H1 (cell line): ENCODE results near the gene GSE1. TPM values are rescaled to one million over a fixed set of nuclear protein-coding genes. Genes with fewer than 3 reads are reported as not detected.

Experiments
- CTCF ChIA-PET: fragments of 300-600 bp; sonication (Branson Sonifier 250); formaldehyde crosslinking; loops from one replicate; lab custom pipeline; 2021; ENCODE audit not compliant: partially characterized antibody; lab: Charles Lee
- POLR2A ChIA-PET: fragments of 300-600 bp; sonication (Branson Sonifier 250); formaldehyde crosslinking; loops from one replicate; lab custom pipeline; 2021; ENCODE audit warnings: inconsistent platforms; ENCODE audit not compliant: partially characterized antibody; lab: Charles Lee
- DNase-seq, 2 experiments: peaks; one replicate each; pipeline versions ENCODE4 v3.0.0 to v3.0.0-alpha.2; 2010 to 2022; ENCODE audit warnings: low spot score in 2 of 2, low read depth in 1 of 2, mixed read lengths in 1 of 2
- FAIRE-seq: peaks from 2 replicates; lab custom pipeline; 2011; peaks lifted over from hg19 to GRCh38; lab: Jason Lieb, UNC
- H2AFZ ChIP-seq: 2 replicates; pipeline ENCODE4 v1.8.1; 2012; ENCODE audit warnings: low read length, inconsistent platforms
- H2AK5ac ChIP-seq: 2 replicates; pipeline ENCODE4 v1.6.1; 2013; ENCODE audit warnings: low read depth, low read length
- H2BK120ac ChIP-seq: replicated peaks from 2 replicates; pipeline ENCODE3; 2013; ENCODE audit warnings: low read depth, low read length, inconsistent platforms
- H2BK12ac ChIP-seq: 2 replicates; pipeline ENCODE4 v1.6.1; 2013; ENCODE audit warnings: low read depth, low read length
- H2BK15ac ChIP-seq: 2 replicates; pipeline ENCODE4 v1.6.1; 2013; ENCODE audit warnings: low read length
- H2BK20ac ChIP-seq: 2 replicates; pipeline ENCODE4 v1.6.1; 2013; ENCODE audit warnings: low read length
- H2BK5ac ChIP-seq: 2 replicates; pipeline ENCODE4 v1.6.1; 2013; ENCODE audit warnings: low read depth, low read length
- H3K14ac ChIP-seq: 2 replicates; pipeline ENCODE4 v1.6.1; 2013; ENCODE audit warnings: inconsistent platforms; ENCODE audit not compliant: insufficient read length
- H3K18ac ChIP-seq: 2 replicates; pipeline ENCODE4 v1.6.1; 2013; ENCODE audit warnings: low read length; ENCODE audit errors: extremely low read depth
- H3K23ac ChIP-seq: 2 replicates; pipeline ENCODE4 v1.6.1; 2013; ENCODE audit warnings: inconsistent platforms; ENCODE audit not compliant: insufficient read length
- H3K23me2 ChIP-seq: 2 replicates; pipeline ENCODE4 v1.6.1; 2013; ENCODE audit warnings: low read depth, low read length
- H3K27ac ChIP-seq: 2 replicates; pipeline ENCODE4 v1.6.1; 2011; ENCODE audit warnings: low read depth, low read length, inconsistent platforms
- H3K27me3 ChIP-seq, 4 experiments: replicated peaks in 1 of 4; 1 replicate in 1 of 4; 2 replicates in 3 of 4; pipeline versions ENCODE4 v1.6.1 to v1.8.1; 2011 to 2013; ENCODE audit warnings: low read length in 3 of 4, mild to moderate bottlenecking in 3 of 4, inconsistent platforms in 2 of 4, mixed read lengths in 2 of 4, moderate library complexity in 1 of 4; ENCODE audit not compliant: control insufficient read depth in 3 of 4, insufficient read depth in 3 of 4; ENCODE audit errors: extremely low read depth in 1 of 4
- H3K36me3 ChIP-seq, 4 experiments: 2 replicates each; pipeline versions ENCODE4 v1.6.1 to v1.8.1; 2011 to 2013; ENCODE audit warnings: mild to moderate bottlenecking in 4 of 4, low read length in 3 of 4, moderate library complexity in 2 of 4, control low read depth in 1 of 4, inconsistent platforms in 1 of 4; ENCODE audit not compliant: insufficient read depth in 4 of 4, control insufficient read depth in 2 of 4
- H3K4ac ChIP-seq: replicated peaks from 2 replicates; pipeline ENCODE3; 2013; ENCODE audit warnings: low read length, low read depth, mixed read lengths, inconsistent platforms; ENCODE audit not compliant: insufficient read length
- H3K4me1 ChIP-seq, 4 experiments: replicated peaks in 1 of 4; 1 replicate in 1 of 4; 2 replicates in 3 of 4; pipeline versions ENCODE4 v1.6.1 to v1.8.1; 2011 to 2013; ENCODE audit warnings: low read length in 3 of 4, inconsistent platforms in 2 of 4, mixed read lengths in 1 of 4; ENCODE audit not compliant: insufficient read depth in 4 of 4, control insufficient read depth in 3 of 4
- H3K4me2 ChIP-seq, 2 experiments: 2 replicates each; pipeline versions ENCODE4 v1.6.1 to v1.8.1; 2011 to 2013; ENCODE audit warnings: low read depth in 2 of 2, low read length in 2 of 2, control low read depth in 1 of 2, inconsistent platforms in 1 of 2, mild to moderate bottlenecking in 1 of 2; ENCODE audit not compliant: insufficient read depth in 1 of 2
- H3K4me3 ChIP-seq, 4 experiments: fragments of 200-600, 300-600 bp in 1 of 4; sonication (generic), shearing (Covaris generic), sonication (Bioruptor Twin) in 1 of 4; 2 replicates each; pipeline versions ENCODE4 v1.5.1 to v1.8.1; 2011 to 2016; ENCODE audit warnings: low read length in 4 of 4, low read depth in 3 of 4, control low read depth in 2 of 4, inconsistent platforms in 2 of 4, mild to moderate bottlenecking in 2 of 4, mixed read lengths in 1 of 4, moderate library complexity in 1 of 4; ENCODE audit not compliant: insufficient read depth in 2 of 4; ENCODE audit errors: extremely low read depth in 1 of 4
- H3K56ac ChIP-seq: replicated peaks from 2 replicates; pipeline ENCODE3; 2013; ENCODE audit warnings: low read depth, mild to moderate bottlenecking, mixed read lengths, low read length, inconsistent platforms; ENCODE audit not compliant: insufficient read length
- H3K79me1 ChIP-seq: 2 replicates; pipeline ENCODE4 v1.6.1; 2013; ENCODE audit warnings: low read depth, low read length, control low read depth
- H3K79me2 ChIP-seq, 2 experiments: 2 replicates each; pipeline versions ENCODE4 v1.6.1 to v1.8.1; 2012 to 2013; ENCODE audit warnings: low read length in 2 of 2, mild to moderate bottlenecking in 2 of 2, inconsistent platforms in 1 of 2; ENCODE audit not compliant: insufficient read depth in 2 of 2, control insufficient read depth in 1 of 2
- H3K9ac ChIP-seq, 4 experiments: replicated peaks in 1 of 4; 1 replicate in 1 of 4; 2 replicates in 3 of 4; pipeline versions ENCODE4 v1.6.1 to v1.8.1; 2011 to 2013; ENCODE audit warnings: low read depth in 3 of 4, low read length in 3 of 4, control low read depth in 2 of 4, mild to moderate bottlenecking in 2 of 4, moderate library complexity in 2 of 4, inconsistent platforms in 1 of 4; ENCODE audit errors: extremely low read depth in 1 of 4
- H3K9me3 ChIP-seq, 2 experiments: 2 replicates each; pipeline versions ENCODE4 v1.6.1 to v1.8.1; 2012 to 2013; ENCODE audit warnings: mild to moderate bottlenecking in 2 of 2, moderate library complexity in 2 of 2, control low read depth in 1 of 2, inconsistent platforms in 1 of 2, low read depth in 1 of 2, low read length in 1 of 2, mixed read lengths in 1 of 2; ENCODE audit not compliant: insufficient read depth in 2 of 2
- H4K20me1 ChIP-seq, 2 experiments: replicated peaks in 1 of 2; 2 replicates each; pipeline versions ENCODE3 to v1.8.1; 2011 to 2013; ENCODE audit warnings: inconsistent platforms in 2 of 2, low read length in 2 of 2, mild to moderate bottlenecking in 1 of 2; ENCODE audit not compliant: insufficient read depth in 2 of 2, control insufficient read depth in 1 of 2
- H4K5ac ChIP-seq: 2 replicates; pipeline ENCODE4 v1.6.1; 2013; ENCODE audit warnings: low read length, low read depth, mixed read lengths, inconsistent platforms; ENCODE audit not compliant: insufficient read length
- H4K8ac ChIP-seq: 2 replicates; pipeline ENCODE4 v1.8.0; 2013; ENCODE audit warnings: mild to moderate bottlenecking, moderate library complexity, low read length, inconsistent platforms; ENCODE audit not compliant: insufficient read depth; ENCODE audit errors: extremely low read depth
- H4K91ac ChIP-seq: replicated peaks from 2 replicates; pipeline ENCODE3; 2013; ENCODE audit warnings: low read length, mixed read lengths, inconsistent platforms; ENCODE audit not compliant: insufficient read length
- CTBP2 ChIP-seq: IDR thresholded peaks from 2 replicates; pipeline ENCODE4 v1.7.0; 2011; ENCODE audit warnings: borderline replicate concordance, mild to moderate bottlenecking, moderate library complexity, mixed read lengths, low read length; ENCODE audit not compliant: insufficient read depth, insufficient read length
- WGBS, 2 experiments: shearing (Covaris generic) in 1 of 2; methylation state at CpG; one replicate each; pipeline versions ENCODE4 v1.1.6 to v1.1.7; 2013 to 2015; ENCODE audit warnings: low lambda C conversion rate in 2 of 2, mixed read lengths in 2 of 2, inconsistent platforms in 1 of 2, low coverage in 1 of 2, missing lambda C conversion rate in 1 of 2; ENCODE audit not compliant: insufficient replicate concordance in 2 of 2, insufficient coverage in 1 of 2, insufficient read length in 1 of 2; ENCODE audit errors: extremely low coverage in 1 of 2, missing lambda C conversion rate in 1 of 2; 5-methylcytosine and 5-hydroxymethylcytosine counted together
- polyA plus RNA-seq, 7 experiments: library from polyadenylated mRNA; depleted of rRNA in 3 of 7; stranded (reverse) in 5 of 7; unstranded in 2 of 7; fragments of >200 nt in 5 of 7; fragments of 200-250 nt in 2 of 7; gene quantifications; 1 replicate in 5 of 7; 2 replicates in 1 of 7; 4 replicates in 1 of 7; pipeline versions ENCODE4 v1.2.1 to v1.2.3, GENCODE V29; 2011 to 2013; ENCODE audit warnings: missing spikeins in 2 of 7, mixed read lengths in 2 of 7
- total RNA-seq: library from RNA; stranded (reverse); fragmentation: NEBNext Ultra II Directional; extraction: Animal tissue kit (Norgen Biotek cat#: 25700); gene quantifications from 2 replicates; pipeline ENCODE4 v1.2.1, GENCODE V29; 2021
- TF ChIP-seq, protein P1 (sequence below), 3 experiments: IDR thresholded peaks; 1 replicate in 2 of 3; 2 replicates in 1 of 3; pipeline versions ENCODE4 v1.5.1 to v1.6.1; 2011; ENCODE audit warnings: low read length in 3 of 3, mild to moderate bottlenecking in 3 of 3, inconsistent platforms in 2 of 3, low read depth in 1 of 3, moderate library complexity in 1 of 3; ENCODE audit not compliant: insufficient read depth in 1 of 3; ENCODE audit errors: control extremely low read depth in 1 of 3

GSE1 gene
- total and polyA plus RNA-seq, 2 of the 8 experiments (the other 6 are each of a cell fraction or from before 2014, with no cell fraction given), result 26.0 to 65.6 TPM

DNA sequence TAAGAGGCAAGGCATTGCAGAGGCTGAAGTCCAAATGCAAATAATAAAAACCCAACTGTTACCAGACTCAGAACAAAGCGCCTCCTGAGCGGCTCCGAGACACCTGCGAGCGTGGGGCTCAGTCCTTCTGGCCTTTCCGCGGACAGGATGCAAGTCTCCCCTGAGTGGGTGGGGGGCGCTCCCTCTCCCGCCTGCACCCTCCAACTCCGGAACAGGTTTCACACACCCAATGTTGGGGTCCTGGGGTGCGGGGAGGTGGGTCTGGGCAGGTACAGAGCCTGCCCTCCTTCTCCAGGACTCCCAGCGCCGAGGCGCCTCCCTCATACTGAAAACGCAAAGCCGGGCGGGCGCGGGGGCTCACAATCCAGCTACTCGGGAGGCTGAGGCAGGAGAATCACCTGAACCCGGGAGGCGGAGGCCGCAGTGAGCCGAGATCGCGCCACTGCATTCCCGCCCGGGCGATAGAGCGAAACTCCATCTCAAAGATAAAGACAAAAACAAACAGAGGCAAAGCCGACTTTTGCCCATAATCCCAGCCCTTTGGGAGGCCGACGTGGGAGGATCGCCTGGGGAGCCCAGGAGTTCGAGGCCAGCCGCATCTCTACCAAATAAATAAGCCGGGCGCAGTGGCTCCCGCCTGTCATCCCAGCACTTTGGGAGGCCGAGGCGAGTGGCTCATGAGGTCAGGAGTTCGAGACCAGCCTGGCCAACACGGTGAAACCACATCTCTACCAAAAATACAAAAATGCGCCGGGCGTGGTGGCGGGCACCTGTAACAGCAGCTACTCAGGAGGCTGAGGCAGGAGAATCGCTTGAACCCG, 74.7 kb downstream of the GSE1 start:
- H3K23ac ChIP-seq, result no peak overlapping the region
- no peak overlapping the region for H2BK5ac ChIP-seq
- no peaks in the 10 kb centered on the region for H3K9me3 ChIP-seq
- peaks cover 0 to 9% of the 10 kb centered on the region in 2 experiments for H4K20me1 ChIP-seq
- no peak overlapping the region for H2AK5ac ChIP-seq
- no peak overlapping the region for H4K5ac ChIP-seq
- no peak for TF ChIP-seq CTBP2
- TF ChIP-seq, protein P1, sequence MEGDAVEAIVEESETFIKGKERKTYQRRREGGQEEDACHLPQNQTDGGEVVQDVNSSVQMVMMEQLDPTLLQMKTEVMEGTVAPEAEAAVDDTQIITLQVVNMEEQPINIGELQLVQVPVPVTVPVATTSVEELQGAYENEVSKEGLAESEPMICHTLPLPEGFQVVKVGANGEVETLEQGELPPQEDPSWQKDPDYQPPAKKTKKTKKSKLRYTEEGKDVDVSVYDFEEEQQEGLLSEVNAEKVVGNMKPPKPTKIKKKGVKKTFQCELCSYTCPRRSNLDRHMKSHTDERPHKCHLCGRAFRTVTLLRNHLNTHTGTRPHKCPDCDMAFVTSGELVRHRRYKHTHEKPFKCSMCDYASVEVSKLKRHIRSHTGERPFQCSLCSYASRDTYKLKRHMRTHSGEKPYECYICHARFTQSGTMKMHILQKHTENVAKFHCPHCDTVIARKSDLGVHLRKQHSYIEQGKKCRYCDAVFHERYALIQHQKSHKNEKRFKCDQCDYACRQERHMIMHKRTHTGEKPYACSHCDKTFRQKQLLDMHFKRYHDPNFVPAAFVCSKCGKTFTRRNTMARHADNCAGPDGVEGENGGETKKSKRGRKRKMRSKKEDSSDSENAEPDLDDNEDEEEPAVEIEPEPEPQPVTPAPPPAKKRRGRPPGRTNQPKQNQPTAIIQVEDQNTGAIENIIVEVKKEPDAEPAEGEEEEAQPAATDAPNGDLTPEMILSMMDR (IDR thresholded peaks at IDR 0.05; ENCODE audit: control extremely low read depth in 1 of 3, insufficient read depth in 1 of 3, low read depth in 1 of 3, low read length in 3 of 3), result peak in 1 of 3 experiments; percentile 18; a peak in 1 of 4 replicates
- no peak overlapping the region for H3K4ac ChIP-seq
- H2BK20ac ChIP-seq, result no peak overlapping the region
- no peaks in the 10 kb centered on the region; the same call in 1 of the 2 replicates for H3K23me2 ChIP-seq
- H2AFZ ChIP-seq, result no peak overlapping the region
- CTCF ChIA-PET, result interaction anchor here (1.0 to 37.0 kb wide), 3 partner anchors 10 to 50 kb away, joined by 3 to 620 read pairs (median 8); no protein-coding TSS in a partner anchor
- H3K27ac ChIP-seq, result no peak overlapping the region
- H3K18ac ChIP-seq, result no peak overlapping the region
- peak overlapping the region in 2 of 4 experiments; percentile 80 to 94; a peak in 4 of 7 replicates for H3K9ac ChIP-seq
- H3K4me3 ChIP-seq, result peak overlapping the region; percentile 59 to 90 (median 78)
- FAIRE-seq (no peak), DNase-seq (no peak)
- H3K56ac ChIP-seq, result no peak overlapping the region
- H3K4me1 ChIP-seq, result peaks cover 0 to 5% (median 0%) of the 10 kb centered on the region in 4 experiments; a peak in 1 of 7 replicates
- H2BK15ac ChIP-seq, result no peak overlapping the region
- no peak overlapping the region for H4K91ac ChIP-seq
- H3K79me2 ChIP-seq, result peaks cover 0 to 39% of the 10 kb centered on the region in 2 experiments; a peak in 2 of 4 replicates
- no peak overlapping the region for H2BK12ac ChIP-seq
- no peaks in the 10 kb centered on the region for H3K27me3 ChIP-seq
- peaks cover 3% of the 10 kb centered on the region for H3K79me1 ChIP-seq
- no peak overlapping the region for H3K14ac ChIP-seq
- no peak overlapping the region for H4K8ac ChIP-seq
- WGBS, 2 experiments, result 85% methylated on average over 38 of the region's 49 CpGs; no CpG with 5 or more reads in 1 of the 2 experiments
- POLR2A ChIA-PET, result interaction anchor here (0.8 to 9.5 kb wide), 6 partner anchors 10 to 470 kb away, joined by 3 to 77 read pairs (median 6); no protein-coding TSS in a partner anchor
- H3K4me2 ChIP-seq, result peak overlapping the region; percentile 65 to 66
- peaks cover 0 to 7% (median 0%) of the 10 kb centered on the region in 4 experiments; a peak in 4 of 8 replicates for H3K36me3 ChIP-seq
- H2BK120ac ChIP-seq, result no peak overlapping the region
